CD4-positive, CD25-positive, alpha-beta regulatory T cell (primary cell): ENCODE measurements around the gene GPHN. TPM values are rescaled to one million over a fixed set of nuclear protein-coding genes. Genes with fewer than 3 reads are reported as not detected.
"Not testable (repeated sequence)": the region's sequence is repeated elsewhere in the genome, so short reads cannot be mapped to it uniquely, and the experiment has no call there.

Experiments used
- ATAC-seq, 2 donors: fragments of 150-1000 bp; cut with Tn5 transposase; one replicate each; pipeline ENCODE4 v1.10.0; 2021; ENCODE audit warnings: low read depth in 2 of 2, moderate number of reproducible peaks in 2 of 2, moderate library complexity in 1 of 2
- DNase-seq, 3 donors: peaks; one replicate each; pipeline versions ENCODE4 v3.0.0 to v3.0.0-alpha.2; 2012 to 2022; ENCODE audit warnings: mixed read lengths in 1 of 3
- H3K27ac ChIP-seq: one replicate; pipeline ENCODE4 v1.7.0; 2013; ENCODE audit warnings: mild to moderate bottlenecking, low read length; ENCODE audit not compliant: insufficient read depth, poor library complexity, severe bottlenecking
- H3K27me3 ChIP-seq: one replicate; pipeline ENCODE4 v1.7.0; 2013; ENCODE audit warnings: low read length; ENCODE audit not compliant: control insufficient read depth, insufficient read depth
- H3K36me3 ChIP-seq: one replicate; pipeline ENCODE4 v1.7.0; 2013; ENCODE audit warnings: mild to moderate bottlenecking, low read length, moderate library complexity; ENCODE audit not compliant: control insufficient read depth, insufficient read depth
- H3K4me1 ChIP-seq: 2 replicates; pipeline ENCODE4 v1.7.0; 2013; ENCODE audit warnings: mild to moderate bottlenecking, low read length; ENCODE audit not compliant: insufficient read depth, control insufficient read depth, poor library complexity, severe bottlenecking
- H3K4me3 ChIP-seq: one replicate; pipeline ENCODE4 v1.7.0; 2013; ENCODE audit warnings: low read depth, mild to moderate bottlenecking, low read length, moderate library complexity
- H3K9me3 ChIP-seq, 2 experiments: 1 replicate in 1 of 2; 2 replicates in 1 of 2; pipeline ENCODE4 v1.7.0; 2013; ENCODE audit warnings: low read length in 2 of 2, mild to moderate bottlenecking in 1 of 2, moderate library complexity in 1 of 2; ENCODE audit not compliant: control insufficient read depth in 2 of 2
- H3K27ac Mint-ChIP-seq, 3 donors: one replicate each; pipeline ENCODE4 v1.8.0; 2020 to 2022; ENCODE audit warnings: mild to moderate bottlenecking in 3 of 3, mixed read lengths in 3 of 3, moderate library complexity in 2 of 3
- H3K27me3 Mint-ChIP-seq: one replicate; pipeline ENCODE4 v1.8.0; 2022; ENCODE audit warnings: mild to moderate bottlenecking, mixed read lengths
- H3K36me3 Mint-ChIP-seq: one replicate; pipeline ENCODE4 v1.8.0; 2020; ENCODE audit warnings: mixed read lengths
- H3K4me1 Mint-ChIP-seq, 4 donors: one replicate each; pipeline ENCODE4 v1.8.0; 2020 to 2022; ENCODE audit warnings: mixed read lengths in 4 of 4, mild to moderate bottlenecking in 1 of 4
- H3K4me3 Mint-ChIP-seq, 4 donors: one replicate each; pipeline ENCODE4 v1.8.0; 2020 to 2022; ENCODE audit warnings: mild to moderate bottlenecking in 4 of 4, mixed read lengths in 4 of 4, moderate library complexity in 3 of 4
- H3K9me3 Mint-ChIP-seq, 7 donors: one replicate each; pipeline ENCODE4 v1.8.0; 2020 to 2022; ENCODE audit warnings: mixed read lengths in 7 of 7, mild to moderate bottlenecking in 3 of 7, moderate library complexity in 2 of 7
- polyA plus RNA-seq, 4 donors: library from polyadenylated mRNA; unstranded; fragments of 300-500 nt; fragmentation: Illumina TruSeq; gene quantifications; one replicate each; pipeline ENCODE4 v1.2.3, GENCODE V29; 2021
- total RNA-seq: library from RNA; stranded (reverse); gene quantifications from one replicate; pipeline ENCODE4 v1.2.3, GENCODE V29; 2022

Gene GPHN
- total and polyA plus RNA-seq, 5 donors from 2014 or later = 8.3 to 19.5 (median 11.2) TPM

DNA sequence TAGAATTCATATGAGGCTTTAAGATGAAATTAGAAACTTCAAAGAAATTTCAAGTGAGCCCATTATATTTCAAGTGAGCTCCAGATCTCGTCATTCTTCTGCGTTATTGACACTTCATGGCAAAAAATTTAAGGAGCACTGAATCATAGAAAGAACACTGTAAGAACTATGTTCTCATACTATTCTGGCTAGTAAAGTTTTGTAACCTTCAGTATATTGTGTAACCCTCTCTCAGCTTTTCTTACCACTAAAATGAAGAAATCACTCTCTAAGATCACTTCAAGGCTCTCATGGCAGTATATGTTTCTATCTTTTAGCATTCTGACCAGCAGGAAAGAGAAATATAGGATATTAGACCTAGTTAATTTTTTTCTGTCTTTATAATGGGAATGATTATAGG lies 6.3 kb downstream of the GPHN start:
- no peak overlapping the region for H3K4me3 Mint-ChIP-seq
- Histone ChIP-seq H3K27me3 (peaks cover 2% of the 10 kb centered on the region), H3K9me3 (no peaks in the 10 kb centered on the region), H3K4me1 (peaks cover 19% of the 10 kb centered on the region), H3K36me3 (no peaks in the 10 kb centered on the region), H3K4me3 (no peak overlapping the region), H3K27ac (no peak overlapping the region)
- H3K27ac Mint-ChIP-seq = peak overlapping the region in 1 of 3 donors; percentile 9
- peaks cover 11% of the 10 kb centered on the region for H3K27me3 Mint-ChIP-seq
- ATAC-seq (no peak), DNase-seq (no peak)
- H3K4me1 Mint-ChIP-seq = peaks cover 26 to 49% (median 42%) of the 10 kb centered on the region in 4 donors
- peaks cover 4% of the 10 kb centered on the region for H3K36me3 Mint-ChIP-seq
- H3K9me3 Mint-ChIP-seq = peaks cover 0 to 3% (median 0%) of the 10 kb centered on the region in 7 donors

- H3K4me1 ChIP-seq = no peaks in the 10 kb centered on the region
- DNase-seq (no peak), ATAC-seq (no peak)
- no peak overlapping the region for H3K27ac ChIP-seq
- no peaks in the 10 kb centered on the region for H3K36me3 ChIP-seq
- Mint-ChIP-seq H3K27ac (no peak overlapping the region), H3K9me3 (peaks cover 0 to 3% (median 0%) of the 10 kb centered on the region in 7 donors), H3K36me3 (no peaks in the 10 kb centered on the region), H3K4me3 (peak overlapping the region in 1 of 4 donors; percentile 69), H3K4me1 (peaks cover 4 to 53% (median 21%) of the 10 kb centered on the region in 4 donors), H3K27me3 (no peaks in the 10 kb centered on the region)
- no peak overlapping the region for H3K4me3 ChIP-seq
- H3K27me3 ChIP-seq = no peaks in the 10 kb centered on the region
- H3K9me3 ChIP-seq = no peaks in the 10 kb centered on the region
Observed at GRCh38 chr14:66530526-66530925, 22.6 kb downstream of the GPHN start.

DNA sequence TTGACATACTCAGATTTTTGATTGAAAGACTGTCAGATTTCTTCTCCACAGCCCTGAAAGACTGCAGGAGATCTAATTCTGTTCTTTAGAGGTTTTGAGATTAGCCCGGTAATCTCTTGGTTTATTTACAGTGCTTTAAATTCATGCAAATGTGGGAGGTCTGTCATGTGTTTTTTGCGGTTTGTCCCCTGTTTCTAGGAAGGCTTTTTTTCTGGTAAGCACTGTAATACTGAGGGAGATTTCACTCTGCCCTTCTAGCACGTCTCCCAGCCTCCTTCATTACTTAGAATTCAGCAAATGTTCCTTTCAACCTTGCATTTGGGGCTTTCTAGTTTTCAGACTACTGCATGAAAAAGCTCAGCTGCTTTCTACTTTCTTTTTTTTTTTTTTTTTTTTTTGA lies 31.1 kb downstream of the GPHN start:
- H3K27ac ChIP-seq = no peak overlapping the region
- peak overlapping the region in 2 of 4 donors; percentile 56 to 76 for H3K4me3 Mint-ChIP-seq
- no peaks in the 10 kb centered on the region for H3K36me3 ChIP-seq
- DNase-seq (peak in 1 of 3 donors; percentile 91), ATAC-seq (peak; percentile 68 to 79)
- no peaks in the 10 kb centered on the region for H3K27me3 Mint-ChIP-seq
- no peaks in the 10 kb centered on the region for H3K9me3 Mint-ChIP-seq
- H3K9me3 ChIP-seq = no peaks in the 10 kb centered on the region
- H3K36me3 Mint-ChIP-seq = no peaks in the 10 kb centered on the region
- H3K4me1 Mint-ChIP-seq = peaks cover 25 to 36% (median 32%) of the 10 kb centered on the region in 4 donors
- H3K27ac Mint-ChIP-seq = peak overlapping the region in 1 of 3 donors; percentile 29
- H3K27me3 ChIP-seq = no peaks in the 10 kb centered on the region
- H3K4me1 ChIP-seq = peaks cover 9% of the 10 kb centered on the region
- H3K4me3 ChIP-seq = peak overlapping the region; percentile 45

- H3K4me3 Mint-ChIP-seq = peak overlapping the region in 2 of 4 donors; percentile 2 to 50
- H3K27me3 Mint-ChIP-seq = no peaks in the 10 kb centered on the region
- Histone ChIP-seq H3K4me3 (no peak overlapping the region), H3K27ac (no peak overlapping the region), H3K27me3 (no peaks in the 10 kb centered on the region), H3K4me1 (peaks cover 9% of the 10 kb centered on the region), H3K9me3 (no peaks in the 10 kb centered on the region), H3K36me3 (no peaks in the 10 kb centered on the region)
- DNase-seq = no peak
- no peak for ATAC-seq
- H3K36me3 Mint-ChIP-seq = no peaks in the 10 kb centered on the region
- H3K9me3 Mint-ChIP-seq = no peaks in the 10 kb centered on the region
- H3K4me1 Mint-ChIP-seq = peaks cover 25 to 35% (median 31%) of the 10 kb centered on the region in 4 donors
- no peak overlapping the region for H3K27ac Mint-ChIP-seq
Observed at GRCh38 chr14:66540038-66540437, 32.1 kb downstream of the GPHN start.

GRCh38 chr14:66541627-66542026 lies 33.7 kb downstream of the GPHN start:
- H3K4me1 Mint-ChIP-seq = peaks cover 19 to 29% (median 25%) of the 10 kb centered on the region in 4 donors
- H3K9me3 Mint-ChIP-seq = no peaks in the 10 kb centered on the region
- no peak for DNase-seq
- Histone ChIP-seq H3K9me3 (no peaks in the 10 kb centered on the region), H3K27me3 (no peaks in the 10 kb centered on the region), H3K27ac (no peak overlapping the region), H3K4me1 (peaks cover 9% of the 10 kb centered on the region), H3K36me3 (no peaks in the 10 kb centered on the region), H3K4me3 (no peak overlapping the region)
- ATAC-seq = no peak
- H3K27me3 Mint-ChIP-seq = no peaks in the 10 kb centered on the region
- no peak overlapping the region for H3K4me3 Mint-ChIP-seq
- no peaks in the 10 kb centered on the region for H3K36me3 Mint-ChIP-seq
- H3K27ac Mint-ChIP-seq = no peak overlapping the region

DNA sequence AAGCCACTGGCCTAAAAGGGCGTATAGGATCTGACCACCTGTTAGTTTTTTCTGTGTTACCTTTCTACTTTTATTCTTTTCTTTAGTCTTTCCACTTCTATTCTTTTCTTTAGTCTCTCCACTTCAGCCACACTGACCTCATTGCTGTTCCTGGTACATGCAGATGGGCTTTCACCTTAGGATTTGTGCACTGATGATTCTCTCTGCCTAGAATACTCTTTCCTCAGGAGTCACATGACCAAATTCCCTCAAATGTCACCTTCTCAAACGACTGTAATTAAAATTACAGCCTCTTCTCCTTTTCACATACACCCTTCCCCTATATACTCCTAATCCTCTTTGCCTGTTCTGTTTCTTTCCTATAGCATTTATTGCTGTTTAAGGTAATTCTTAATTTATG lies 36.0 kb downstream of the GPHN start:
- Histone ChIP-seq H3K36me3 (no peaks in the 10 kb centered on the region), H3K4me1 (peaks cover 3% of the 10 kb centered on the region), H3K27me3 (no peaks in the 10 kb centered on the region), H3K4me3 (no peak overlapping the region), H3K27ac (no peak overlapping the region), H3K9me3 (no peaks in the 10 kb centered on the region)
- no peaks in the 10 kb centered on the region for H3K36me3 Mint-ChIP-seq
- H3K27ac Mint-ChIP-seq = no peak overlapping the region
- H3K9me3 Mint-ChIP-seq = no peaks in the 10 kb centered on the region
- H3K4me3 Mint-ChIP-seq = no peak overlapping the region
- ATAC-seq (no peak), DNase-seq (no peak)
- H3K4me1 Mint-ChIP-seq = peaks cover 12 to 19% (median 14%) of the 10 kb centered on the region in 4 donors
- no peaks in the 10 kb centered on the region for H3K27me3 Mint-ChIP-seq

DNA sequence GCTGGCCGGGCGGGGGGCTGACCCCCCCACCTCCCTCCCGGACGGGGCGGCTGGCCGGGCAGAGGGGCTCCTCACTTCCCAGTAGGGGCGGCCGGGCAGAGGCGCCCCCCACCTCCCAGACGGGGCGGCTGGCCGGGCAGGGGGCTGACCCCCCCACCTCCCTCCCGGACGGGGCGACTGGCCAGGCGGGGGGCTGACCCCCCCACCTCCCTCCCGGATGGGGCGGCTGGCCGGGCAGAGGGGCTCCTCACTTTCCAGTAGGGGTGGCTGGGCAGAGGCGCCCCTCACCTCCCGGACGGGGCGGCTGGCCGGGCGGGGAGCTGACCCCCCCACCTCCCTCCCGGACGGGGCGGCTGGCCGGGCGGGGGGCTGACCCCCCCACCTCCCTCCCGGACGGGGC lies 37.2 kb downstream of the GPHN start:
- not testable (repeated sequence) for H3K36me3 Mint-ChIP-seq, H3K27me3 Mint-ChIP-seq, H3K9me3 Mint-ChIP-seq, ATAC-seq, DNase-seq, H3K9me3 ChIP-seq, H3K4me3 ChIP-seq, H3K36me3 ChIP-seq, H3K4me1 Mint-ChIP-seq, H3K4me1 ChIP-seq, H3K4me3 Mint-ChIP-seq, H3K27me3 ChIP-seq, H3K27ac ChIP-seq, H3K27ac Mint-ChIP-seq

DNA sequence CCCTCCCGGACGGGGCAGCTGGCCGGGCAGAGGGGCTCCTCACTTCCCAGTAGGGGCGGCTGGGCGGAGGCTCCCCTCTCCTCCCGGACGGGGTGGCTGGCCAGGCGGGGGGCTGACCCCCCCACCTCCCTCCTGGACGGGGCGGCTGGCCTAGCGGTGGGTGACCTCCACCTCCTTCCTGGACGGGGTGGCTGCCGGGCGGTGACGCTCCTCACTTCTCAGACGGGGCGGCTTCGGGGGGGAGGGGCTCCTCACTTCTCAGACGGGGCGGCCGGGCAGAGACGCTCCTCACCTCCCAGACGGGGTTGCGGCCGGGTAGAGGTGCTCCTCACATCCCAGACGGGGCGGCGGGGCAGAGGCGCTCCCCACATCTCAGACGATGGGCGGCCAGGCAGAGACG lies 37.8 kb downstream of the GPHN start:
- not testable (repeated sequence) for H3K4me3 Mint-ChIP-seq, H3K4me1 ChIP-seq, DNase-seq, H3K27ac ChIP-seq, H3K4me1 Mint-ChIP-seq, H3K27me3 Mint-ChIP-seq, H3K27me3 ChIP-seq, H3K27ac Mint-ChIP-seq, ATAC-seq, H3K4me3 ChIP-seq, H3K36me3 ChIP-seq, H3K9me3 ChIP-seq, H3K36me3 Mint-ChIP-seq, H3K9me3 Mint-ChIP-seq
